MCF 10A (cell line): Measurements from ENCODE around the gene SLC39A6. TPM values are rescaled to one million over a fixed set of nuclear protein-coding genes. Genes with fewer than 3 reads are reported as not detected.
"Not testable (repeated sequence)": the region's sequence is repeated elsewhere in the genome, so short reads cannot be mapped to it uniquely, and the experiment has no call there.

ENCODE experiments used
- BruUV-seq: library from RNA; stranded (reverse); fragments of 400-500 nt; replicated peaks from 2 replicates; lab custom pipeline; 2021; lab: Mats Ljungman, UMichigan
- CTCF ChIA-PET: fragments of 300-600 bp; sonication (Branson Sonifier 250); formaldehyde crosslinking; extraction: SDS; loops from one replicate; lab custom pipeline; 2021; ENCODE audit warnings: antibody characterized with exemption, inconsistent platforms; lab: Yijun Ruan, JAX
- POLR2A ChIA-PET: fragments of 300-600, 350-650 bp; sonication (Branson Sonifier 250); formaldehyde crosslinking; extraction: SDS; loops from one replicate; lab custom pipeline; 2020; ENCODE audit warnings: antibody characterized with exemption, inconsistent platforms; lab: Yijun Ruan, JAX
- DNase-seq: peaks from one replicate; pipeline ENCODE4 v3.0.0-alpha.2; 2018; ENCODE audit not compliant: unreplicated experiment
- H3K27ac Mint-ChIP-seq: one replicate; pipeline ENCODE4 v1.8.0; 2022; ENCODE audit warnings: mild to moderate bottlenecking, low read depth, mixed read lengths; ENCODE audit not compliant: unreplicated experiment
- H3K27me3 Mint-ChIP-seq: one replicate; pipeline ENCODE4 v1.8.0; 2022; ENCODE audit warnings: mixed read lengths; ENCODE audit not compliant: insufficient read depth, unreplicated experiment
- H3K36me3 Mint-ChIP-seq: one replicate; pipeline ENCODE4 v1.8.0; 2022; ENCODE audit warnings: mild to moderate bottlenecking, moderate library complexity, mixed read lengths; ENCODE audit not compliant: insufficient read depth, unreplicated experiment
- H3K4me1 Mint-ChIP-seq: one replicate; pipeline ENCODE4 v1.8.0; 2022; ENCODE audit warnings: mixed read lengths; ENCODE audit not compliant: insufficient read depth, unreplicated experiment
- H3K4me3 Mint-ChIP-seq: one replicate; pipeline ENCODE4 v1.8.0; 2022; ENCODE audit warnings: mild to moderate bottlenecking, moderate library complexity, mixed read lengths; ENCODE audit not compliant: unreplicated experiment
- H3K9me3 Mint-ChIP-seq: one replicate; pipeline ENCODE4 v1.8.0; 2022; ENCODE audit warnings: mixed read lengths; ENCODE audit not compliant: unreplicated experiment
- CTCF ChIP-seq: fragments of 200-600 bp; IDR thresholded peaks from one replicate; pipeline ENCODE4 v1.8.0; 2022; ENCODE audit warnings: antibody characterized with exemption, mild to moderate bottlenecking; ENCODE audit not compliant: unreplicated experiment
- intact Hi-C: fragments of 100-400 bp; cut with micrococcal nuclease; formaldehyde crosslinking; loops from 2 replicates; pipeline ENCODE4 v1.14.1; 2022
- total RNA-seq: library from RNA; stranded (reverse); gene quantifications from 2 replicates; pipeline ENCODE4 v1.2.3, GENCODE V29; 2022

SLC39A6 gene
- total RNA-seq, 1 experiment from 2014 or later, result 49.7 TPM

- ChIA-PET CTCF (no interaction called here), POLR2A (no interaction called here)
- intact Hi-C loops, result no loop called here
- Mint-ChIP-seq H3K4me1 (peaks cover 3% of the 10 kb centered on the region), H3K27me3 (no peaks in the 10 kb centered on the region), H3K9me3 (peaks cover 12% of the 10 kb centered on the region), H3K4me3 (no peak overlapping the region), H3K36me3 (no peaks in the 10 kb centered on the region), H3K27ac (no peak overlapping the region)
- no peak for DNase-seq
- no peak for TF ChIP-seq CTCF
- BruUV-seq, result no TSS peak
These were observed 45.4 kb downstream of the SLC39A6 start for GRCh38 chr18:36083729-36084128.

GRCh38 chr18:36081118-36081517, 48.0 kb downstream of the SLC39A6 start:
- peaks cover 12% of the 10 kb centered on the region for H3K9me3 Mint-ChIP-seq
- H3K27ac Mint-ChIP-seq, H3K36me3 Mint-ChIP-seq, H3K4me3 Mint-ChIP-seq, H3K4me1 Mint-ChIP-seq, H3K27me3 Mint-ChIP-seq, DNase-seq, BruUV-seq, intact Hi-C loops: not testable (repeated sequence)
- ChIA-PET CTCF (interaction anchor here (1.8 kb wide), 1 partner anchor 63 kb away, joined by 5 read pairs; no protein-coding TSS in a partner anchor), POLR2A (interaction anchor here (2.2 kb wide), 1 partner anchor 14 kb away, joined by 6 read pairs; the partner anchor contains the start of gene RPRD1A)

- no peak for DNase-seq
- Mint-ChIP-seq H3K27ac (no peak overlapping the region), H3K9me3 (peaks cover 4% of the 10 kb centered on the region), H3K4me1 (no peaks in the 10 kb centered on the region), H3K27me3 (no peaks in the 10 kb centered on the region), H3K36me3 (no peaks in the 10 kb centered on the region), H3K4me3 (no peak overlapping the region)
- ChIA-PET POLR2A (interaction anchor here (0.6 to 2.2 kb wide), 4 partner anchors 12 to 1441 kb away, joined by 3 to 6 read pairs (median 3); partner anchors contain the start of genes RPRD1A and SLC39A6), CTCF (interaction anchor here (0.7 to 2.2 kb wide), 3 partner anchors 16 to 97 kb away, joined by 3 to 11 read pairs (median 5); no protein-coding TSS in a partner anchor)
- intact Hi-C loops, result no loop called here
- BruUV-seq, result no TSS peak
- TF ChIP-seq CTCF, result no peak
These were observed 50.2 kb downstream of the SLC39A6 start for GRCh38 chr18:36078751-36079529.

GRCh38 chr18:36077764-36078163, 51.4 kb downstream of the SLC39A6 start:
- POLR2A ChIA-PET, CTCF ChIA-PET, H3K36me3 Mint-ChIP-seq, intact Hi-C loops, BruUV-seq, H3K27me3 Mint-ChIP-seq, H3K4me1 Mint-ChIP-seq, H3K4me3 Mint-ChIP-seq, H3K9me3 Mint-ChIP-seq, DNase-seq, H3K27ac Mint-ChIP-seq: not testable (repeated sequence)
